Limb (tissue), 2 donors: Measurements from ENCODE around the gene GGT6.

Source experiments
- DNase-seq, 2 donors: peaks; one replicate each; pipeline ENCODE4 v3.0.0-alpha.2; 2016; ENCODE audit errors: extremely low spot score in 2 of 2

Gene GGT6

GRCh38 chr17:4574448-4575045 is 14.2 kb upstream of the GGT6 start:
- no peak for DNase-seq

- no peak for DNase-seq
Measured at GRCh38 chr17:4573669-4574068, 13.3 kb upstream of the GGT6 start.

GRCh38 chr17:4573115-4573514 is 12.7 kb upstream of the GGT6 start:
- no peak for DNase-seq

- DNase-seq = no peak
Measured at GRCh38 chr17:4572131-4572530, 11.8 kb upstream of the GGT6 start.

- DNase-seq = no peak
Measured at GRCh38 chr17:4569591-4569990, 9.2 kb upstream of the GGT6 start.

- peak; percentile 73 to 79 for DNase-seq
Measured at GRCh38 chr17:4566785-4567184, 6.4 kb upstream of the GGT6 start.

- DNase-seq = peak; percentile 63 to 84
Measured at GRCh38 chr17:4565209-4566141, 5.1 kb upstream of the GGT6 start.

- no peak for DNase-seq
Measured at GRCh38 chr17:4562015-4562969, 1.9 kb upstream of the GGT6 start.

- no peak for DNase-seq
Measured at GRCh38 chr17:4560837-4561256, 470 bp upstream of the GGT6 start.

GRCh38 chr17:4559966-4560365 is 411 bp downstream of the GGT6 start:
- DNase-seq = no peak

GRCh38 chr17:4559139-4559791 is 1.1 kb downstream of the GGT6 start:
- peak in 1 of 2 donors; percentile 31 for DNase-seq

- DNase-seq = peak in 1 of 2 donors; percentile 29
Measured at GRCh38 chr17:4558347-4558971, 1.9 kb downstream of the GGT6 start.

- no peak for DNase-seq
Measured at GRCh38 chr17:4557626-4558346, 2.6 kb downstream of the GGT6 start.

- no peak for DNase-seq
Measured at GRCh38 chr17:4556996-4557395, 3.4 kb downstream of the GGT6 start.

- DNase-seq = peak in 1 of 2 donors; percentile 37
Measured at GRCh38 chr17:4555873-4556759, 4.3 kb downstream of the GGT6 start.

- peak; percentile 96 for DNase-seq
Measured at GRCh38 chr17:4554997-4555799, 5.2 kb downstream of the GGT6 start, which contains the start of gene MYBBP1A. MYBBP1A (minus strand) TSS chr17:4555384; CDS start chr17:4555324, 60 bp downstream.

GRCh38 chr17:4554441-4554996 is 5.9 kb downstream of the GGT6 start:
- DNase-seq = no peak

- no peak for DNase-seq
Measured at GRCh38 chr17:4553669-4554068, 6.7 kb downstream of the GGT6 start.
